GM12878 (cell line): ENCODE results near the gene RIN1.

Source experiments
- SIN3A ChIP-seq: IDR thresholded peaks from 2 replicates; pipeline ENCODE4 v1.6.1; 2012; ENCODE audit warnings: low read depth, low read length, improper control_type of control experiment
- SPI1 ChIP-seq: IDR thresholded peaks from 2 replicates; pipeline ENCODE4 v1.6.1; 2011; ENCODE audit warnings: low read depth, mild to moderate bottlenecking, low read length, moderate library complexity, borderline replicate concordance; ENCODE audit not compliant: insufficient read depth
- TF ChIP-seq, protein P1 (sequence below), 3 experiments: IDR thresholded peaks in 2 of 3; conservative IDR thresholded peaks in 1 of 3; 2 replicates each; pipeline ENCODE4 v1.5.1; 2011; ENCODE audit warnings: low read depth in 3 of 3, low read length in 3 of 3, mild to moderate bottlenecking in 3 of 3, control low read depth in 2 of 3, moderate library complexity in 2 of 3, inconsistent platforms in 1 of 3, mixed read lengths in 1 of 3; ENCODE audit not compliant: control insufficient read depth in 2 of 3, insufficient read depth in 1 of 3; ENCODE audit errors: extremely low read depth in 1 of 3

DNA sequence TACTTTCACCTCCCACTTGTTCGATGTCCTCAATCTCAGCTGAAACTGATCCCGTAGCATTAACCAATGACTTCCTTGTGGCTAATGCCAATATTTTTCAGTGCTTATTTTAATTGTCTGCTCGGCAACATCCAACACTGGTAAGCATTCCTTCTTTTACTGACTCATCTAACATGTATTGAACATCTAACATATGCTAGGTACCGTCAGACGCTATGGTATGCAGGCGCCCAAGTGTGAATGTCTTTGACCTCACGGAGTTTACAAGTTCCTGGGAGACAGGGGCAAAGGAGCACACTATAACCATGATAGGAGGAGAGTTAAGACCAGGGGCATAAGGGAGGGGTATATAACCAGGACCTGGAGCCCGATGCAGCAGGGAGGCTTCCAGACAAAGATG, 6.9 kb upstream of the RIN1 start:
- TF ChIP-seq SIN3A (no peak), SPI1 (no peak)
- TF ChIP-seq, protein P1, sequence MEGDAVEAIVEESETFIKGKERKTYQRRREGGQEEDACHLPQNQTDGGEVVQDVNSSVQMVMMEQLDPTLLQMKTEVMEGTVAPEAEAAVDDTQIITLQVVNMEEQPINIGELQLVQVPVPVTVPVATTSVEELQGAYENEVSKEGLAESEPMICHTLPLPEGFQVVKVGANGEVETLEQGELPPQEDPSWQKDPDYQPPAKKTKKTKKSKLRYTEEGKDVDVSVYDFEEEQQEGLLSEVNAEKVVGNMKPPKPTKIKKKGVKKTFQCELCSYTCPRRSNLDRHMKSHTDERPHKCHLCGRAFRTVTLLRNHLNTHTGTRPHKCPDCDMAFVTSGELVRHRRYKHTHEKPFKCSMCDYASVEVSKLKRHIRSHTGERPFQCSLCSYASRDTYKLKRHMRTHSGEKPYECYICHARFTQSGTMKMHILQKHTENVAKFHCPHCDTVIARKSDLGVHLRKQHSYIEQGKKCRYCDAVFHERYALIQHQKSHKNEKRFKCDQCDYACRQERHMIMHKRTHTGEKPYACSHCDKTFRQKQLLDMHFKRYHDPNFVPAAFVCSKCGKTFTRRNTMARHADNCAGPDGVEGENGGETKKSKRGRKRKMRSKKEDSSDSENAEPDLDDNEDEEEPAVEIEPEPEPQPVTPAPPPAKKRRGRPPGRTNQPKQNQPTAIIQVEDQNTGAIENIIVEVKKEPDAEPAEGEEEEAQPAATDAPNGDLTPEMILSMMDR (IDR thresholded peaks at IDR 0.05 in 2 of 3, conservative IDR thresholded peaks at IDR 0.05 in 1 of 3; ENCODE audit: control insufficient read depth in 2 of 3, extremely low read depth in 1 of 3, insufficient read depth in 1 of 3, low read depth in 3 of 3, low read length in 3 of 3), result no peak
